ENCODE measurements around the gene ZNF273.

The ZNF273 gene

GRCh38 chr7:64882341-64883112 lies 20.5 kb upstream of the ZNF273 start:
- Histone ChIP-seq H3K9me3 (ENCODE audit: control insufficient read depth in 5 of 5, low read length in 5 of 5) (no peaks in the 10 kb centered on the region), H3K4me1 (ENCODE audit: control insufficient read depth in 5 of 5, insufficient read depth in 5 of 5, low read length in 5 of 5) (peaks cover 0 to 29% (median 16%) of the 10 kb centered on the region in 5 donors), H3K27me3 (ENCODE audit: control insufficient read depth in 5 of 5, insufficient read depth in 4 of 5, low read length in 5 of 5) (peaks cover 0 to 15% (median 2%) of the 10 kb centered on the region in 5 donors), H3K9ac (ENCODE audit: low read length in 5 of 5) (peak overlapping the region; percentile 26 to 78 (median 46)), H3K27ac (ENCODE audit: low read depth, low read length) (no peak overlapping the region), H3K4me3 (ENCODE audit: low read depth in 1 of 5, low read length in 5 of 5) (peak overlapping the region; percentile 66 to 83 (median 69)), H3K36me3 (ENCODE audit: control insufficient read depth in 5 of 5, insufficient read depth in 5 of 5, low read length in 5 of 5) (no peaks in the 10 kb centered on the region)

GRCh38 chr7:64883113-64883905 lies 19.8 kb upstream of the ZNF273 start:
- Histone ChIP-seq H3K9ac (ENCODE audit: low read length in 5 of 5) (peak overlapping the region in 3 of 5 donors; percentile 29 to 78 (median 77)), H3K36me3 (ENCODE audit: control insufficient read depth in 5 of 5, insufficient read depth in 5 of 5, low read length in 5 of 5) (no peaks in the 10 kb centered on the region), H3K4me3 (ENCODE audit: low read depth in 1 of 5, low read length in 5 of 5) (peak overlapping the region; percentile 66 to 83 (median 69)), H3K27ac (ENCODE audit: low read depth, low read length) (no peak overlapping the region), H3K9me3 (ENCODE audit: control insufficient read depth in 5 of 5, low read length in 5 of 5) (no peaks in the 10 kb centered on the region), H3K27me3 (ENCODE audit: control insufficient read depth in 5 of 5, insufficient read depth in 4 of 5, low read length in 5 of 5) (peaks cover 0 to 15% (median 2%) of the 10 kb centered on the region in 5 donors), H3K4me1 (ENCODE audit: control insufficient read depth in 5 of 5, insufficient read depth in 5 of 5, low read length in 5 of 5) (peaks cover 0 to 31% (median 21%) of the 10 kb centered on the region in 5 donors)

- H3K27ac ChIP-seq (ENCODE audit: low read depth, low read length): no peak overlapping the region
- peaks cover 0 to 15% (median 3%) of the 10 kb centered on the region in 5 donors for H3K27me3 ChIP-seq (ENCODE audit: control insufficient read depth in 5 of 5, insufficient read depth in 4 of 5, low read length in 5 of 5)
- H3K4me3 ChIP-seq (ENCODE audit: low read depth in 1 of 5, low read length in 5 of 5): no peak overlapping the region
- peaks cover 0 to 41% (median 31%) of the 10 kb centered on the region in 5 donors for H3K4me1 ChIP-seq (ENCODE audit: control insufficient read depth in 5 of 5, insufficient read depth in 5 of 5, low read length in 5 of 5)
- no peaks in the 10 kb centered on the region for H3K36me3 ChIP-seq (ENCODE audit: control insufficient read depth in 5 of 5, insufficient read depth in 5 of 5, low read length in 5 of 5)
- H3K9me3 ChIP-seq (ENCODE audit: control insufficient read depth in 5 of 5, low read length in 5 of 5): no peaks in the 10 kb centered on the region
- H3K9ac ChIP-seq (ENCODE audit: low read length in 5 of 5): no peak overlapping the region
These were observed 18.8 kb upstream of the ZNF273 start for GRCh38 chr7:64884085-64884912.

- Histone ChIP-seq H3K4me3 (ENCODE audit: low read depth in 1 of 5, low read length in 5 of 5) (no peak overlapping the region), H3K9ac (ENCODE audit: low read length in 5 of 5) (no peak overlapping the region), H3K27ac (ENCODE audit: low read depth, low read length) (no peak overlapping the region), H3K4me1 (ENCODE audit: control insufficient read depth in 5 of 5, insufficient read depth in 5 of 5, low read length in 5 of 5) (peaks cover 0 to 45% (median 36%) of the 10 kb centered on the region in 5 donors), H3K36me3 (ENCODE audit: control insufficient read depth in 5 of 5, insufficient read depth in 5 of 5, low read length in 5 of 5) (no peaks in the 10 kb centered on the region), H3K27me3 (ENCODE audit: control insufficient read depth in 5 of 5, insufficient read depth in 4 of 5, low read length in 5 of 5) (peaks cover 2 to 18% (median 9%) of the 10 kb centered on the region in 5 donors), H3K9me3 (ENCODE audit: control insufficient read depth in 5 of 5, low read length in 5 of 5) (no peaks in the 10 kb centered on the region)
These were observed 18.1 kb upstream of the ZNF273 start for GRCh38 chr7:64884913-64885370.

GRCh38 chr7:64885520-64886240 lies 17.4 kb upstream of the ZNF273 start:
- Histone ChIP-seq H3K27me3 (ENCODE audit: control insufficient read depth in 5 of 5, insufficient read depth in 4 of 5, low read length in 5 of 5) (peaks cover 2 to 21% (median 12%) of the 10 kb centered on the region in 5 donors), H3K27ac (ENCODE audit: low read depth, low read length) (no peak overlapping the region), H3K9me3 (ENCODE audit: control insufficient read depth in 5 of 5, low read length in 5 of 5) (no peaks in the 10 kb centered on the region), H3K9ac (ENCODE audit: low read length in 5 of 5) (no peak overlapping the region), H3K4me3 (ENCODE audit: low read depth in 1 of 5, low read length in 5 of 5) (no peak overlapping the region), H3K36me3 (ENCODE audit: control insufficient read depth in 5 of 5, insufficient read depth in 5 of 5, low read length in 5 of 5) (no peaks in the 10 kb centered on the region), H3K4me1 (ENCODE audit: control insufficient read depth in 5 of 5, insufficient read depth in 5 of 5, low read length in 5 of 5) (peaks cover 0 to 45% (median 36%) of the 10 kb centered on the region in 5 donors)

GRCh38 chr7:64886956-64887545 lies 16.0 kb upstream of the ZNF273 start:
- Histone ChIP-seq H3K27me3 (ENCODE audit: control insufficient read depth in 5 of 5, insufficient read depth in 4 of 5, low read length in 5 of 5) (peaks cover 2 to 21% (median 12%) of the 10 kb centered on the region in 5 donors), H3K9ac (ENCODE audit: low read length in 5 of 5) (no peak overlapping the region), H3K9me3 (ENCODE audit: control insufficient read depth in 5 of 5, low read length in 5 of 5) (no peaks in the 10 kb centered on the region), H3K4me1 (ENCODE audit: control insufficient read depth in 5 of 5, insufficient read depth in 5 of 5, low read length in 5 of 5) (peaks cover 0 to 39% (median 29%) of the 10 kb centered on the region in 5 donors), H3K27ac (ENCODE audit: low read depth, low read length) (no peak overlapping the region), H3K36me3 (ENCODE audit: control insufficient read depth in 5 of 5, insufficient read depth in 5 of 5, low read length in 5 of 5) (no peaks in the 10 kb centered on the region), H3K4me3 (ENCODE audit: low read depth in 1 of 5, low read length in 5 of 5) (no peak overlapping the region)

GRCh38 chr7:64887756-64888508 lies 15.1 kb upstream of the ZNF273 start:
- Histone ChIP-seq H3K36me3 (ENCODE audit: control insufficient read depth in 5 of 5, insufficient read depth in 5 of 5, low read length in 5 of 5) (no peaks in the 10 kb centered on the region), H3K4me3 (ENCODE audit: low read depth in 1 of 5, low read length in 5 of 5) (peak overlapping the region; percentile 60 to 77 (median 70)), H3K9me3 (ENCODE audit: control insufficient read depth in 5 of 5, low read length in 5 of 5) (no peaks in the 10 kb centered on the region), H3K27ac (ENCODE audit: low read depth, low read length) (no peak overlapping the region), H3K4me1 (ENCODE audit: control insufficient read depth in 5 of 5, insufficient read depth in 5 of 5, low read length in 5 of 5) (peaks cover 0 to 30% (median 24%) of the 10 kb centered on the region in 5 donors), H3K9ac (ENCODE audit: low read length in 5 of 5) (peak overlapping the region in 4 of 5 donors; percentile 1 to 79 (median 72)), H3K27me3 (ENCODE audit: control insufficient read depth in 5 of 5, insufficient read depth in 4 of 5, low read length in 5 of 5) (peaks cover 2 to 21% (median 12%) of the 10 kb centered on the region in 5 donors)

GRCh38 chr7:64888561-64888900 lies 14.5 kb upstream of the ZNF273 start:
- Histone ChIP-seq H3K4me1 (ENCODE audit: control insufficient read depth in 5 of 5, insufficient read depth in 5 of 5, low read length in 5 of 5) (peaks cover 0 to 24% (median 21%) of the 10 kb centered on the region in 5 donors), H3K4me3 (ENCODE audit: low read depth in 1 of 5, low read length in 5 of 5) (peak overlapping the region; percentile 60 to 77 (median 70)), H3K27me3 (ENCODE audit: control insufficient read depth in 5 of 5, insufficient read depth in 4 of 5, low read length in 5 of 5) (peaks cover 2 to 21% (median 12%) of the 10 kb centered on the region in 5 donors), H3K36me3 (ENCODE audit: control insufficient read depth in 5 of 5, insufficient read depth in 5 of 5, low read length in 5 of 5) (no peaks in the 10 kb centered on the region), H3K27ac (ENCODE audit: low read depth, low read length) (no peak overlapping the region), H3K9me3 (ENCODE audit: control insufficient read depth in 5 of 5, low read length in 5 of 5) (no peaks in the 10 kb centered on the region), H3K9ac (ENCODE audit: low read length in 5 of 5) (peak overlapping the region in 4 of 5 donors; percentile 1 to 79 (median 72))
